Coronary artery (tissue), 2 donors: ENCODE measurements around the gene NFE2L1.

ENCODE experiments used
- DNase-seq: peaks from one replicate; pipeline ENCODE4 v3.0.0-alpha.2; 2017; ENCODE audit warnings: low spot score
- H3K27ac ChIP-seq, 2 donors: fragments of 200-600 bp; sonication (generic); one replicate each; pipeline ENCODE4 v1.5.1; 2016 to 2019
- H3K4me3 ChIP-seq: fragments of 200-600 bp; sonication (generic); 2 replicates; pipeline ENCODE4 v1.5.1; 2016; ENCODE audit warnings: mild to moderate bottlenecking, moderate library complexity
- TF ChIP-seq, protein P1 (sequence below): fragments of 200-600 bp; sonication (generic); IDR thresholded peaks from one replicate; pipeline ENCODE4 v1.5.1; 2019; ENCODE audit warnings: antibody characterized with exemption

Gene NFE2L1

GRCh38 chr17:48102798-48103715 is 54.9 kb downstream of the NFE2L1 start:
- Histone ChIP-seq H3K27ac (peak overlapping the region in 1 of 2 donors; percentile 21), H3K4me3 (no peak overlapping the region)
- TF ChIP-seq, protein P1, sequence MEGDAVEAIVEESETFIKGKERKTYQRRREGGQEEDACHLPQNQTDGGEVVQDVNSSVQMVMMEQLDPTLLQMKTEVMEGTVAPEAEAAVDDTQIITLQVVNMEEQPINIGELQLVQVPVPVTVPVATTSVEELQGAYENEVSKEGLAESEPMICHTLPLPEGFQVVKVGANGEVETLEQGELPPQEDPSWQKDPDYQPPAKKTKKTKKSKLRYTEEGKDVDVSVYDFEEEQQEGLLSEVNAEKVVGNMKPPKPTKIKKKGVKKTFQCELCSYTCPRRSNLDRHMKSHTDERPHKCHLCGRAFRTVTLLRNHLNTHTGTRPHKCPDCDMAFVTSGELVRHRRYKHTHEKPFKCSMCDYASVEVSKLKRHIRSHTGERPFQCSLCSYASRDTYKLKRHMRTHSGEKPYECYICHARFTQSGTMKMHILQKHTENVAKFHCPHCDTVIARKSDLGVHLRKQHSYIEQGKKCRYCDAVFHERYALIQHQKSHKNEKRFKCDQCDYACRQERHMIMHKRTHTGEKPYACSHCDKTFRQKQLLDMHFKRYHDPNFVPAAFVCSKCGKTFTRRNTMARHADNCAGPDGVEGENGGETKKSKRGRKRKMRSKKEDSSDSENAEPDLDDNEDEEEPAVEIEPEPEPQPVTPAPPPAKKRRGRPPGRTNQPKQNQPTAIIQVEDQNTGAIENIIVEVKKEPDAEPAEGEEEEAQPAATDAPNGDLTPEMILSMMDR = no peak
- no peak for DNase-seq

GRCh38 chr17:48104440-48104839 is 56.3 kb downstream of the NFE2L1 start:
- Histone ChIP-seq H3K4me3 (no peak overlapping the region), H3K27ac (no peak overlapping the region)
- no peak for DNase-seq
- TF ChIP-seq, protein P1 = no peak

- Histone ChIP-seq H3K27ac (peak overlapping the region; percentile 64 to 98), H3K4me3 (peak overlapping the region; percentile 92)
- TF ChIP-seq, protein P1 = no peak
- no peak for DNase-seq
Measured at GRCh38 chr17:48106802-48107136, 58.6 kb downstream of the NFE2L1 start.

DNA sequence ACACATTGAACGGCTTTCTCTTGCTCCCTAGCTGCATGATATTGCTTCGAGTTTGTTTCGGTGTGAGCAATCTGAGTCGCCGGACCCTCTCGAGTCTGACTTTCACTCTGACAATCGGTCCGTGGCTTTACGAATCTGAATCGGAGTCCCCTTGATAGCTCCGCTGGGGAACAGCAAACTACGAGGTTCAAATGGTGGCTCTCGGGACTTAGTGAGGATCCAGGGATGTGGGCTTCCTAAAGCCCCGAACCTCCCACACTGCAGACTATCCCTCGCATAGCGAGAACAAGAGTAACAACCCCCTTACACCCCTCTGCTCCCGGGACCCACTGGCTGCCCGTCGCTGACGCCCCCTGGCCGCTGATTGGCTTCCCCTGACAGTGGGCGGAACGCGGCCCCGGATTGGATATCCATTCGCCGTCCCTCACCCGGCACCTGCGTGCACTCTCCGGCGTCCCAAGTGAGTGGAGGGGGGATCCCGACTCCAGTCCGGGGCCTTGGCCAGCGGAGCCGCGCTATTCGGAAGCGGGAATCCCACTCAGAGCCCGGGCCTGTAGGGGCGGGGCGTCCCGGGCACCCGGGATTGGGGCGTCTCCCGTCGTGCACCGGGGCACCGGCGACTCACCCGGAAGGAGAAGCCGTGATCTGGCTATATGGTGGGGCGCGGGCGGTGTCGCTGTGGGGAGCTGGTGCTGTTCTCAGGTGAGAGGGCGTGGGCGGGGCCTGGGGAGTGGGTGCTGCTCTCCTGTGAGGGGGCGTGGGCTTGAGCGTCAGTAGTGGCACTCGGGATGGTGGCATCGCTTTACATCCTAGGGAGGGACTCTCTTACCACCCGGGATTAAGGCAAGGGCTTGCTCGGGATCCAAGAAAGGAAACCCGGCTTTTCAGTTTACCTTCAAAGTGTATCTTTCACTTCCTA is 59.2 kb downstream of the NFE2L1 start, which contains the start of gene SNX11:
TSS of gene SNX11 (plus strand) at position 630 of the 919 bp plus-strand sequence. CDS start 4,278 bp downstream, outside the sequence.
- TF ChIP-seq, protein P1 = no peak
- H3K4me3 ChIP-seq = peak within 1 kb of the TSS; percentile 92
- DNase-seq = peak; percentile 97
- peak within 1 kb of the TSS; percentile 64 to 98 for H3K27ac ChIP-seq

DNA sequence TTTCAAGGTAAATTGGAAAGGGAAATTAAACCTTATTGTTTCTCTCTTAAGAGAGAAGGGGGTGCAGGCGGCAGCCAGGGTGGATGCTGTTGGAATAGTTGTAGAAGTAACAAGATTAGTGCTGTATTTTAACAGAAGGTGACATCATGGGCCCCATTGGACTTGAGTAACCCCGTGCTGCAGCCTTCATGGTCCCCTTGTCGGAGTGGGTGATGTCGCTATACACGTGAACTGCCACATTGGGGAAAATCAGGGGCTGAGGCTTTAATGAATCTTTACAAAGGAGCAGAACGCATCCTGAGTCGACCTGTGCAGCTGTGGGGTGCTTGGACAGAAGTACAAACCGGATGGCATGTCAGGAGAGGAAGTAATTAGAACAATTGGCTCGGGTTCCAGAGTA is 62.6 kb downstream of the NFE2L1 start:
- H3K27ac ChIP-seq = no peak overlapping the region
- TF ChIP-seq, protein P1 = no peak
- H3K4me3 ChIP-seq = no peak overlapping the region
- no peak for DNase-seq
